PC-3 (cell line): ENCODE measurements around the gene CNN1.

Experiments used
- CTCF ChIP-seq: fragments of 300-600 bp; sonication (generic); conservative IDR thresholded peaks from 2 replicates; pipeline ENCODE4 v1.5.1; 2017; ENCODE audit warnings: antibody characterized with exemption, low read depth, mild to moderate bottlenecking, low read length
- EZH2 ChIP-seq: fragments of 300-600 bp; sonication (generic); IDR thresholded peaks from one replicate; pipeline ENCODE4 v1.6.1; 2017; ENCODE audit warnings: antibody characterized with exemption, mild to moderate bottlenecking, low read length; ENCODE audit not compliant: unreplicated experiment

GRCh38 chr19:11556634-11557420 lies 18.2 kb downstream of the CNN1 start:
- TF ChIP-seq CTCF (no peak), EZH2 (no peak)
